ENCODE data around the gene ANAPC2.

DNA sequence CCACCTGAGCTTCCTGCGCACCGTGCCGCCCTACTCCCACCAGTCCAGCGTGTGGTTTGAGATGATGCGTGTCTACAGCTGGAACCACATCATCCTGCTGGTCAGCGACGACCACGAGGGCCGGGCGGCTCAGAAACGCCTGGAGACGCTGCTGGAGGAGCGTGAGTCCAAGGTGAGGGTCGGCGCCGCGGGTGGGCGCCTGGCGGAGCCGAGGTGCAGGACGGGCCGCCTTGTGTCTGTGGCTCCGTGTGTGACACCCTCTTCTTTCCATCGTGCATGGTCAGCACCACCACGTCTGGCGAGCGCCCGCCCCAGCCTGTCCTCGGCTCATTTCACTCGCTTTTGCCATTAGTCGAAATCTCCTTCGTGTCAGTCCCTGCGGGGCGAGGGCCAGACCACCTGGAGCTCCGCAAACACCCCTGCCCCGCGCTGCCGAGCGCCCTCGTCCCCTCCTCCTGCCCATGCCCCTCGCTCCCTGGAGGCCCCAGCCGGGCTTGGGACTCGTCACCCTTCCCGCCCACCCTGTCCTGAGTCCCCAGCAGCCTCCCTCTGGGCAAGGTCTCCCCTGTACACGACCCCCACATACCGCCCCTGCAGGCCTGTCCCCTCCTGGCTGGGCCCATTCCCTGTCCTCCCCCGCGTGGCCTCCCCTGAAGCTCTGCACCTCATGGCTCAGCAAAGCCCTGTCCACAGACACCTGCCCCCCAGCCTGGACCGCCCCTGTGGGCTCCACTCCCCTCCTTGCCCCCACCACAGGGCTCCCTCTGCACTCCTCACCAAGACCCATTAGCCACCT lies 42.4 kb downstream of the ANAPC2 start:
- TF ChIP-seq POLR2A (IDR thresholded peaks at IDR 0.05), result no peak
- TF ChIP-seq, protein P1, sequence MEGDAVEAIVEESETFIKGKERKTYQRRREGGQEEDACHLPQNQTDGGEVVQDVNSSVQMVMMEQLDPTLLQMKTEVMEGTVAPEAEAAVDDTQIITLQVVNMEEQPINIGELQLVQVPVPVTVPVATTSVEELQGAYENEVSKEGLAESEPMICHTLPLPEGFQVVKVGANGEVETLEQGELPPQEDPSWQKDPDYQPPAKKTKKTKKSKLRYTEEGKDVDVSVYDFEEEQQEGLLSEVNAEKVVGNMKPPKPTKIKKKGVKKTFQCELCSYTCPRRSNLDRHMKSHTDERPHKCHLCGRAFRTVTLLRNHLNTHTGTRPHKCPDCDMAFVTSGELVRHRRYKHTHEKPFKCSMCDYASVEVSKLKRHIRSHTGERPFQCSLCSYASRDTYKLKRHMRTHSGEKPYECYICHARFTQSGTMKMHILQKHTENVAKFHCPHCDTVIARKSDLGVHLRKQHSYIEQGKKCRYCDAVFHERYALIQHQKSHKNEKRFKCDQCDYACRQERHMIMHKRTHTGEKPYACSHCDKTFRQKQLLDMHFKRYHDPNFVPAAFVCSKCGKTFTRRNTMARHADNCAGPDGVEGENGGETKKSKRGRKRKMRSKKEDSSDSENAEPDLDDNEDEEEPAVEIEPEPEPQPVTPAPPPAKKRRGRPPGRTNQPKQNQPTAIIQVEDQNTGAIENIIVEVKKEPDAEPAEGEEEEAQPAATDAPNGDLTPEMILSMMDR (IDR thresholded peaks at IDR 0.05), result no peak
- TF ChIP-seq EP300 (IDR thresholded peaks at IDR 0.05), result no peak

All from ovary (tissue), 3 donors.